ENCODE results near the gene AGPAT4.
"Not testable (repeated sequence)": the region's sequence is repeated elsewhere in the genome, so short reads cannot be mapped to it uniquely, and the experiment has no call there.

AGPAT4 gene

GRCh38 chr6:161200610-161201370, 73.1 kb downstream of the AGPAT4 start:
- DNase-seq (ENCODE audit: low read depth in 3 of 3) = no peak

GRCh38 chr6:161199850-161200249, 74.0 kb downstream of the AGPAT4 start:
- DNase-seq (ENCODE audit: low read depth in 3 of 3) = no peak

- DNase-seq (ENCODE audit: low read depth in 3 of 3) = no peak
These were observed 74.9 kb downstream of the AGPAT4 start for GRCh38 chr6:161198783-161199460.

GRCh38 chr6:161198176-161198575, 75.7 kb downstream of the AGPAT4 start:
- DNase-seq (ENCODE audit: low read depth in 3 of 3) = no peak

- DNase-seq (ENCODE audit: low read depth in 3 of 3) = no peak
These were observed 78.5 kb downstream of the AGPAT4 start for GRCh38 chr6:161195386-161195785.

- no peak for DNase-seq (ENCODE audit: low read depth in 3 of 3)
These were observed 79.5 kb downstream of the AGPAT4 start for GRCh38 chr6:161194374-161194773.

GRCh38 chr6:161192636-161193411, 81.0 kb downstream of the AGPAT4 start:
- DNase-seq (ENCODE audit: low read depth in 3 of 3) = no peak

GRCh38 chr6:161191671-161192070, 82.2 kb downstream of the AGPAT4 start:
- no peak for DNase-seq (ENCODE audit: low read depth in 3 of 3)

GRCh38 chr6:161191007-161191406, 82.9 kb downstream of the AGPAT4 start:
- DNase-seq (ENCODE audit: low read depth in 3 of 3) = no peak

- no peak for DNase-seq (ENCODE audit: low read depth in 3 of 3)
These were observed 84.0 kb downstream of the AGPAT4 start for GRCh38 chr6:161189891-161190290.

- DNase-seq (ENCODE audit: low read depth in 3 of 3) = no peak
These were observed 85.1 kb downstream of the AGPAT4 start for GRCh38 chr6:161188547-161189465.

GRCh38 chr6:161186173-161186769, 87.6 kb downstream of the AGPAT4 start:
- DNase-seq (ENCODE audit: low read depth in 3 of 3) = no peak

GRCh38 chr6:161181121-161181520, 92.7 kb downstream of the AGPAT4 start:
- DNase-seq (ENCODE audit: low read depth in 3 of 3) = no peak

- DNase-seq (ENCODE audit: low read depth in 3 of 3) = not testable (repeated sequence)
These were observed 95.7 kb downstream of the AGPAT4 start for GRCh38 chr6:161178155-161178554.

GRCh38 chr6:161176428-161176827, 97.4 kb downstream of the AGPAT4 start:
- not testable (repeated sequence) for DNase-seq (ENCODE audit: low read depth in 3 of 3)

GRCh38 chr6:161172769-161173168, 101.1 kb downstream of the AGPAT4 start:
- DNase-seq (ENCODE audit: low read depth in 3 of 3) = not testable (repeated sequence)

GRCh38 chr6:161171207-161171606, 102.7 kb downstream of the AGPAT4 start:
- no peak for DNase-seq (ENCODE audit: low read depth in 3 of 3)

- no peak for DNase-seq (ENCODE audit: low read depth in 3 of 3)
These were observed 104.2 kb downstream of the AGPAT4 start for GRCh38 chr6:161169696-161170095.

GRCh38 chr6:161169035-161169434, 104.8 kb downstream of the AGPAT4 start:
- DNase-seq (ENCODE audit: low read depth in 3 of 3) = no peak

- no peak for DNase-seq (ENCODE audit: low read depth in 3 of 3)
These were observed 105.5 kb downstream of the AGPAT4 start for GRCh38 chr6:161168281-161168891.

- DNase-seq (ENCODE audit: low read depth in 3 of 3) = no peak
These were observed 107.2 kb downstream of the AGPAT4 start for GRCh38 chr6:161166677-161167076.

Measured in stimulated activated CD4-positive, alpha-beta T cell treated with anti-CD3 and anti-CD28 coated beads, TNF-alpha, amount 100 ng/mL, for 24 hours (primary cell).